ENCODE data around the gene BICC1.

Gene BICC1

DNA sequence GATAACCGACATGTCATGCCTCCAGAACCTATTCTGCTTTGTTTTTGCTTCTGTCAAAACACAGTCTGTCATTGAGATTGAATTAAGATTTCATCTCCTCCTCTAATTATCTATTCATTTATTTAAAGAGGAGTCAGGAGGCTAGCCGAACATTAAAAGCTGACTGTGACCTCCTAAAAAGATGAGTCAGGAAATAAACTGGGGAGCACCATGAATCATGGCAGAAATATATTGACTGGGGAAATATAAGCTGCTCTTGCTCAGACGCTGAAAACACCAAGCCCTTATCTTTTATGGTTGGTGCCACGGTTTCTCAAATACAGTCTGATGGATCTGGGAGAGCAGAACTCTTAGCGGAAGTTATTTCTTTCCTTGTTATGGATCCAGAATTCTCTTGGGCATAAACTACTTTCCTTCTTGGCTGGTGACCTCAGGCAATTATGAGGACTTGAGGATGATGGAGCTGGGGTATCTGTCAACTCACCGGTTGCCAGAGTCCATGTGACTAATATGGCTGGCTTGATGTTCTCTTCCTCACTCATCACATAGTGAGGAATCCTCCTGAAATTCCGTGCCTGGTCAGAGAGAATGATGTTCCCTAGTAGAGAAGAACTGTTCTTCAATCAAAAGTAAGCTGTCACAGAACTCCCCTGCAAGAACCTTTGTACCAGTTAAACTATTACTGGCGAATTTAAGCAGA is 356.2 kb downstream of the BICC1 start:
- H3K27me3 ChIP-seq (ENCODE audit: control insufficient read depth, insufficient read depth, low read length), result no peaks in the 10 kb centered on the region
- no peak overlapping the region for H3K27ac ChIP-seq (ENCODE audit: low read length)

DNA sequence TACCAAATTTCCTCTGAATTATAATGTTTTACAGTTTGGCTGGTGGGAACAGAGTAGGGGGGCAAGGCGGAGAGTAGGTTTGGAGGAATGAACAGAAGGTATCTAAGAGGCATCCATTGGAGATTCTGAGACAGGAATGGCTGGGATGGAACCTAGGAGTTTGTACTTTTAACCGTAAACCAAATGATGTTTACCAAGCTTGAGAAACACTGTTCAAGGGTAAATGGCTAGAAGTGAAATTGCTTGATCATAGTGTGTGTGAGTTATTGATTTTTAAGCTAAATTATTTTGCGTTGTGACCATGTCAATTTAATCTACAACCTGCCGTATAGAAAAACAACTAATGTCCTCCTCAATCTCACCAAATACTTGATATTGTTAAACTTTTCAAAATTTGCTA is 357.4 kb downstream of the BICC1 start:
- no peak overlapping the region for H3K27ac ChIP-seq (ENCODE audit: low read length)
- H3K9ac ChIP-seq (ENCODE audit: low read length), result no peak overlapping the region
- H3K36me3 ChIP-seq (ENCODE audit: control insufficient read depth, low read depth, low read length), result no peaks in the 10 kb centered on the region
- H3K4me3 ChIP-seq (ENCODE audit: low read length), result no peak overlapping the region
- no peaks in the 10 kb centered on the region for H3K9me3 ChIP-seq (ENCODE audit: control insufficient read depth, low read depth, low read length)
- H3K4me1 ChIP-seq (ENCODE audit: control insufficient read depth, low read depth, low read length), result no peaks in the 10 kb centered on the region
- no peaks in the 10 kb centered on the region for H3K27me3 ChIP-seq (ENCODE audit: control insufficient read depth, insufficient read depth, low read length)

More for the DNA sequence above, 356.2 kb downstream of the BICC1 start:
- Histone ChIP-seq H3K36me3 (ENCODE audit: control insufficient read depth, low read depth, low read length) (no peaks in the 10 kb centered on the region), H3K4me1 (ENCODE audit: control insufficient read depth, low read depth, low read length) (no peaks in the 10 kb centered on the region), H3K9ac (ENCODE audit: low read length) (no peak overlapping the region), H3K4me3 (ENCODE audit: low read length) (no peak overlapping the region), H3K9me3 (ENCODE audit: control insufficient read depth, low read depth, low read length) (no peaks in the 10 kb centered on the region)

DNA sequence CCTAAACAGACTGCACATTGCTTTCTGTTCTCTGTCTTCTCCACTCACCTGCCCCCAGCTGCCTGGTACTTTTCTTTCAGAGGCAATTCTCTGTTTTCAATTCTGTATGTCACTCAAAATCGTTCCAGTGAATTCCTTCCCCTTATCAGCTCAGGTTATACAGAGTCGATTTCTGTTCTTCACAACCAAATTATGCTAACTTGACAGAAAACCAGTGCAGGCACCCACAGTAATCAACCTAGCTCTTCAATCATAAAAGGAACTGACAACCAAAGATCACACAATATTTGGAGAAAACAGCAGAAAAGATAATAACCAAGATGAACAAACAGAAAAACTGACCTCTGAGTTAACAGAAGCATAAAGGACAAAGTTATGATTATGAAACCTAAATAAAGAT is 360.5 kb downstream of the BICC1 start:
- Histone ChIP-seq H3K36me3 (ENCODE audit: control insufficient read depth, low read depth, low read length) (no peaks in the 10 kb centered on the region), H3K4me3 (ENCODE audit: low read length) (no peak overlapping the region), H3K27me3 (ENCODE audit: control insufficient read depth, insufficient read depth, low read length) (no peaks in the 10 kb centered on the region), H3K9me3 (ENCODE audit: control insufficient read depth, low read depth, low read length) (no peaks in the 10 kb centered on the region), H3K27ac (ENCODE audit: low read length) (no peak overlapping the region), H3K9ac (ENCODE audit: low read length) (no peak overlapping the region), H3K4me1 (ENCODE audit: control insufficient read depth, low read depth, low read length) (no peaks in the 10 kb centered on the region)
